Measurements from ENCODE around the gene ZNF783. TPM values are rescaled to one million over a fixed set of nuclear protein-coding genes. Genes with fewer than 3 reads are reported as not detected.

The ZNF783 gene
- total and polyA plus RNA-seq, 4 experiments from 2014 or later = 2.7 to 43.5 (median 25.3) TPM

- Histone ChIP-seq H3K4me1 (ENCODE audit: insufficient read depth, low read length) (no peaks in the 10 kb centered on the region), H3K27ac (ENCODE audit: low read depth, low read length) (no peak overlapping the region), H3K36me3 (ENCODE audit: insufficient read depth, low read length) (no peaks in the 10 kb centered on the region), H3K4me3 (ENCODE audit: low read length in 2 of 2) (no peak overlapping the region), H3K27me3 (ENCODE audit: insufficient read depth, low read length) (no peaks in the 10 kb centered on the region), H3K9me3 (ENCODE audit: control insufficient read depth in 1 of 2, low read length in 2 of 2) (no peaks in the 10 kb centered on the region)
- CTCF ChIA-PET (ENCODE audit: partially characterized antibody) = interaction anchor here (0.6 kb wide), 1 partner anchor 72 kb away, joined by 4 read pairs; no protein-coding TSS in a partner anchor
- no peak overlapping the region for H3K27ac Mint-ChIP-seq
- H3K4me3 Mint-ChIP-seq = no peak overlapping the region
- DNase-seq = no peak
- intact Hi-C loops (cut with micrococcal nuclease) = no loop called here
- H3K36me3 Mint-ChIP-seq = no peaks in the 10 kb centered on the region
- H3K4me1 Mint-ChIP-seq = no peaks in the 10 kb centered on the region
- H3K27me3 Mint-ChIP-seq = peaks cover 5 to 17% of the 10 kb centered on the region in 2 donors
- POLR2A ChIA-PET (ENCODE audit: partially characterized antibody) = no interaction called here
- H3K9me3 Mint-ChIP-seq = peaks cover 0 to 9% (median 3%) of the 10 kb centered on the region in 8 donors
These were observed 71.3 kb downstream of the ZNF783 start for GRCh38 chr7:149333321-149333717.

GRCh38 chr7:149334219-149334618 lies 72.2 kb downstream of the ZNF783 start:
- CTCF ChIA-PET (ENCODE audit: partially characterized antibody) = no interaction called here
- Mint-ChIP-seq H3K27ac (no peak overlapping the region), H3K36me3 (no peaks in the 10 kb centered on the region), H3K9me3 (peaks cover 0 to 12% (median 3%) of the 10 kb centered on the region in 8 donors), H3K4me3 (no peak overlapping the region), H3K27me3 (peaks cover 5 to 15% of the 10 kb centered on the region in 2 donors), H3K4me1 (no peaks in the 10 kb centered on the region)
- Histone ChIP-seq H3K9me3 (ENCODE audit: control insufficient read depth in 1 of 2, low read length in 2 of 2) (no peaks in the 10 kb centered on the region), H3K27me3 (ENCODE audit: insufficient read depth, low read length) (no peaks in the 10 kb centered on the region), H3K4me3 (ENCODE audit: low read length in 2 of 2) (no peak overlapping the region), H3K4me1 (ENCODE audit: insufficient read depth, low read length) (no peaks in the 10 kb centered on the region), H3K36me3 (ENCODE audit: insufficient read depth, low read length) (no peaks in the 10 kb centered on the region), H3K27ac (ENCODE audit: low read depth, low read length) (no peak overlapping the region)
- POLR2A ChIA-PET (ENCODE audit: partially characterized antibody) = no interaction called here
- intact Hi-C loops (cut with micrococcal nuclease) = no loop called here
- no peak for DNase-seq

Other genes starting within 250 kb of the ZNF783 start
- gene PDIA4, start 233.7 kb upstream of the ZNF783 start, total RNA-seq = 10 to 100 TPM; 82.8 to 87.1 TPM
- 100 to 1,000 TPM; 102 to 125 TPM for gene PDIA4, start 233.7 kb upstream of the ZNF783 start, polyA plus RNA-seq
- gene ZNF786, start 171.5 kb upstream of the ZNF783 start, total RNA-seq = 10 to 100 TPM; 18.6 to 18.8 TPM
- 10 to 100 TPM in 1 of 2 donors, 1 to 10 TPM in 1; 2.3 to 14.1 TPM for gene ZNF786, start 171.5 kb upstream of the ZNF783 start, polyA plus RNA-seq
- 1 to 10 TPM; 3.2 to 4.0 TPM for gene ZNF425, start 135.9 kb upstream of the ZNF783 start, total RNA-seq
- 1 to 10 TPM in 1 of 2 donors, under 1 TPM in 1; 0.24 to 1.7 TPM for gene ZNF425, start 135.9 kb upstream of the ZNF783 start, polyA plus RNA-seq
- 10 to 100 TPM; 26.9 to 28.4 TPM for gene ZNF398, start 114.7 kb upstream of the ZNF783 start, total RNA-seq
- 10 to 100 TPM in 1 of 2 donors, 1 to 10 TPM in 1; 7.5 to 13.9 TPM for gene ZNF398, start 114.7 kb upstream of the ZNF783 start, polyA plus RNA-seq
- 10 to 100 TPM; 19.1 to 20.7 TPM for gene ZNF282, start 66.7 kb upstream of the ZNF783 start, total RNA-seq
- gene ZNF282, start 66.7 kb upstream of the ZNF783 start, polyA plus RNA-seq = 1 to 10 TPM in 1 of 2 donors, under 1 TPM in 1; 0.13 to 1.8 TPM
- gene ZNF212, start 22.5 kb upstream of the ZNF783 start, total RNA-seq = 10 to 100 TPM; 21.5 to 24.0 TPM
- 1 to 10 TPM; 4.5 to 9.3 TPM for gene ZNF212, start 22.5 kb upstream of the ZNF783 start, polyA plus RNA-seq
- gene ZNF777, start 198.9 kb downstream of the ZNF783 start, total RNA-seq = 10 to 100 TPM; 15.9 to 16.8 TPM
- gene ZNF777, start 198.9 kb downstream of the ZNF783 start, polyA plus RNA-seq = 1 to 10 TPM in 1 of 2 donors, under 1 TPM in 1; 0.19 to 3.7 TPM
- 10 to 100 TPM; 25.2 to 25.6 TPM for gene ZNF746, start 235.6 kb downstream of the ZNF783 start, total RNA-seq
- 10 to 100 TPM in 1 of 2 donors, 1 to 10 TPM in 1; 3.7 to 14.5 TPM for gene ZNF746, start 235.6 kb downstream of the ZNF783 start, polyA plus RNA-seq